Measurements from ENCODE around the gene PPL.

The PPL gene

GRCh38 chr16:4936991-4937781, at the start of gene PPL:
PPL (minus strand) TSS chr16:4937148; CDS start chr16:4937045, 103 bp downstream.
- Histone ChIP-seq H3K4me1 (peaks cover 5% of the 10 kb centered on the region), H3K9ac (peak within 1 kb of the TSS; percentile 49), H3K4me3 (ENCODE audit: low read depth, low read length) (peak within 1 kb of the TSS; percentile 66), H3K36me3 (ENCODE audit: control insufficient read depth, insufficient read depth, low read length) (no peaks in the 10 kb centered on the region), H3K4me2 (ENCODE audit: low read length) (peak within 1 kb of the TSS; percentile 91), H3K27ac (peak within 1 kb of the TSS; percentile 93), H3K27me3 (ENCODE audit: control insufficient read depth, insufficient read depth, low read length) (no peaks in the 10 kb centered on the region), H3K9me3 (ENCODE audit: control insufficient read depth, low read length) (no peaks in the 10 kb centered on the region), H2AFZ (peak within 1 kb of the TSS; percentile 95), H3K79me2 (no peaks in the 10 kb centered on the region)
- TF ChIP-seq CTCF (IDR thresholded peaks at IDR 0.05) = no peak

GRCh38 chr16:4984174-4984990, 47.4 kb upstream of the PPL start:
- no peak overlapping the region for H2AFZ ChIP-seq
- H3K4me3 ChIP-seq (ENCODE audit: low read depth, low read length) = no peak overlapping the region
- no peaks in the 10 kb centered on the region for H3K36me3 ChIP-seq (ENCODE audit: control insufficient read depth, insufficient read depth, low read length)
- H3K79me2 ChIP-seq = no peaks in the 10 kb centered on the region
- H3K27me3 ChIP-seq (ENCODE audit: control insufficient read depth, insufficient read depth, low read length) = no peaks in the 10 kb centered on the region
- TF ChIP-seq CTCF (IDR thresholded peaks at IDR 0.05) = no peak
- no peaks in the 10 kb centered on the region for H3K9me3 ChIP-seq (ENCODE audit: control insufficient read depth, low read length)
- H3K9ac ChIP-seq = no peak overlapping the region
- H3K27ac ChIP-seq = no peak overlapping the region
- no peak overlapping the region for H3K4me2 ChIP-seq (ENCODE audit: low read length)
- H3K4me1 ChIP-seq = no peaks in the 10 kb centered on the region

- Histone ChIP-seq H3K27me3 (ENCODE audit: control insufficient read depth, insufficient read depth, low read length) (no peaks in the 10 kb centered on the region), H2AFZ (no peak overlapping the region), H3K9ac (no peak overlapping the region), H3K27ac (no peak overlapping the region), H3K79me2 (no peaks in the 10 kb centered on the region), H3K4me3 (ENCODE audit: low read depth, low read length) (no peak overlapping the region), H3K9me3 (ENCODE audit: control insufficient read depth, low read length) (no peaks in the 10 kb centered on the region), H3K4me1 (no peaks in the 10 kb centered on the region), H3K4me2 (ENCODE audit: low read length) (no peak overlapping the region), H3K36me3 (ENCODE audit: control insufficient read depth, insufficient read depth, low read length) (no peaks in the 10 kb centered on the region)
- TF ChIP-seq CTCF (IDR thresholded peaks at IDR 0.05) = no peak
These were observed 45.3 kb upstream of the PPL start for GRCh38 chr16:4982056-4982867.

GRCh38 chr16:4981473-4981872, 44.5 kb upstream of the PPL start:
- Histone ChIP-seq H3K4me2 (ENCODE audit: low read length) (no peak overlapping the region), H3K9me3 (ENCODE audit: control insufficient read depth, low read length) (no peaks in the 10 kb centered on the region), H3K4me3 (ENCODE audit: low read depth, low read length) (no peak overlapping the region), H3K27me3 (ENCODE audit: control insufficient read depth, insufficient read depth, low read length) (no peaks in the 10 kb centered on the region), H3K79me2 (no peaks in the 10 kb centered on the region), H3K27ac (no peak overlapping the region), H3K9ac (no peak overlapping the region), H3K4me1 (no peaks in the 10 kb centered on the region), H2AFZ (no peak overlapping the region), H3K36me3 (ENCODE audit: control insufficient read depth, insufficient read depth, low read length) (no peaks in the 10 kb centered on the region)
- TF ChIP-seq CTCF (IDR thresholded peaks at IDR 0.05) = no peak
